OCI-LY3 (cell line): Measurements from ENCODE around the gene MYBPC2.

ENCODE experiments used
- H2AFZ ChIP-seq: fragments of 200-600, 300-600 bp; shearing (Covaris generic); 2 replicates; pipeline ENCODE4 v1.6.0; 2014; ENCODE audit warnings: antibody characterized with exemption, low read depth, low read length
- H3K27ac ChIP-seq: fragments of 200-600, 300-600 bp; sonication (generic); 2 replicates; pipeline ENCODE4 v1.5.1; 2014; ENCODE audit warnings: mild to moderate bottlenecking, low read length, moderate library complexity, mixed read lengths
- H3K27me3 ChIP-seq: fragments of 200-600, 300-600 bp; sonication (generic); 2 replicates; pipeline ENCODE4 v1.6.1; 2014; ENCODE audit warnings: low read depth, low read length, mixed read lengths
- H3K36me3 ChIP-seq: fragments of 200-600, 300-600 bp; sonication (generic); replicated peaks from 2 replicates; pipeline ENCODE3; 2014; ENCODE audit warnings: low read depth, low read length, mixed read lengths
- H3K4me1 ChIP-seq: fragments of 300-600, 200-600 bp; sonication (generic); 2 replicates; pipeline ENCODE4 v1.6.1; 2014; ENCODE audit warnings: low read length, mixed read lengths
- H3K4me2 ChIP-seq: fragments of 200-600, 300-600 bp; sonication (generic); 2 replicates; pipeline ENCODE4 v1.6.1; 2014; ENCODE audit warnings: low read length, mixed read lengths
- H3K4me3 ChIP-seq: fragments of 300-600, 200-600 bp; sonication (generic); 2 replicates; pipeline ENCODE4 v1.5.1; 2014; ENCODE audit warnings: antibody characterized with exemption, mild to moderate bottlenecking, low read length, moderate library complexity
- H3K79me2 ChIP-seq: fragments of 300-600, 200-600 bp; shearing (Covaris generic); 2 replicates; pipeline ENCODE4 v1.6.1; 2014; ENCODE audit warnings: mild to moderate bottlenecking, low read length, mixed read lengths
- H3K9ac ChIP-seq: fragments of 300-600, 200-600 bp; shearing (Covaris generic); 2 replicates; pipeline ENCODE4 v1.6.0; 2014; ENCODE audit warnings: mild to moderate bottlenecking, low read length, moderate library complexity
- H3K9me3 ChIP-seq: fragments of 200-600, 300-600 bp; shearing (Covaris generic); 2 replicates; pipeline ENCODE4 v1.6.1; 2014; ENCODE audit warnings: low read length, mixed read lengths; ENCODE audit not compliant: insufficient read depth
- H4K20me1 ChIP-seq: fragments of 200-600, 300-600 bp; sonication (generic); 2 replicates; pipeline ENCODE4 v1.6.1; 2016; ENCODE audit warnings: low read length, mixed read lengths; ENCODE audit not compliant: insufficient read depth
- EZH2phosphoT487 ChIP-seq: fragments of 200-600 bp; shearing (Covaris generic); IDR thresholded peaks from 2 replicates; pipeline ENCODE4 v1.6.1; 2018; ENCODE audit warnings: antibody characterized with exemption, mixed run types, low read depth
- TF ChIP-seq, protein P1 (sequence below): fragments of 200-600, 300-600 bp; sonication (generic); IDR thresholded peaks from 2 replicates; pipeline ENCODE4 v1.5.1; 2014; ENCODE audit warnings: antibody characterized with exemption, low read length, low read depth

MYBPC2 gene

DNA sequence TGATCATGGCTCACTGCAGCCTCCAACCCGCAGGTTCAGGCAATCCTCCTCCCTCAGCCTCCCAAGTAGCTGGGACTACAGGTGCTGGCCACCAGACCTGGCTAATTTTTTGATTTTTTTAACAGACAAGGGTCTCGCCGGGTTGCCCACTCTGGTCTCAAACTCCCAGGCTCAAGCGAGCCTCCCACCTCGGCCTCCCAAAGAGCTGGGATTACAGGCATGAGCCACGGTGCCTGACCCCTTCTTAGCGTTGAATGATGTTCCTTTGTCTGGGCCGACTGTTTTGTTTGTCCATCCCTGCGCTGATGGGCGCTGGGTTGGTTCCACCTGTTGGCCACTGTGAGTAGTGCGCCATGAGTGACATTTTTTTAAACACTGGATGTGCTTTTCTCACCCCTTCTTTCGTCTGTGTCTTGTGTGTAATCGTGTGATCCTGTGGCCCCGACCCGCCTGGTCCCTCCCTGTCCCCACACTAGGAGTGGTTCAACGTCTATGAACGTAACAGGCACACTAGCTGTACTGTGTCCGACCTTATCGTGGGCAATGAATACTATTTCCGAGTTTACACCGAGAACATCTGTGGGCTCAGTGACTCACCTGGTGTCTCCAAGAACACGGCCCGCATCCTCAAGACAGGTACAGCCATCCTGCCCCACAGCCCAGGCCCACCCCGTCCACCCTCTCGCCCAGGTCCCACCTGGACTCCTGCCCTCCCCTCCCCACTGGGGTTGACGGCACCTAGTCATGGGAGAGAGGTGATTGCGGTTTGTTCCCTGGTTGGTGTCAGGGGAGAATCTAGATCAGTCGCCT lies 28.6 kb downstream of the MYBPC2 start:
- H2AFZ ChIP-seq: peak overlapping the region; percentile 37; the same call in 1 of the 2 replicates

GRCh38 chr19:50462970-50463369 lies 30.3 kb downstream of the MYBPC2 start:
- Histone ChIP-seq H3K27ac (no peak overlapping the region), H3K36me3 (no peaks in the 10 kb centered on the region), H3K79me2 (no peaks in the 10 kb centered on the region)

More for the DNA sequence above, 28.6 kb downstream of the MYBPC2 start:
- Histone ChIP-seq H3K79me2 (no peaks in the 10 kb centered on the region), H3K27me3 (no peaks in the 10 kb centered on the region), H3K4me1 (peaks cover 25% of the 10 kb centered on the region), H4K20me1 (no peaks in the 10 kb centered on the region), H3K9me3 (no peaks in the 10 kb centered on the region), H3K4me2 (peak overlapping the region; percentile 69), H3K27ac (peak overlapping the region; percentile 88), H3K9ac (peak overlapping the region; percentile 72), H3K4me3 (peak overlapping the region; percentile 7; the same call in 1 of the 2 replicates), H3K36me3 (no peaks in the 10 kb centered on the region)
- TF ChIP-seq, protein P1, sequence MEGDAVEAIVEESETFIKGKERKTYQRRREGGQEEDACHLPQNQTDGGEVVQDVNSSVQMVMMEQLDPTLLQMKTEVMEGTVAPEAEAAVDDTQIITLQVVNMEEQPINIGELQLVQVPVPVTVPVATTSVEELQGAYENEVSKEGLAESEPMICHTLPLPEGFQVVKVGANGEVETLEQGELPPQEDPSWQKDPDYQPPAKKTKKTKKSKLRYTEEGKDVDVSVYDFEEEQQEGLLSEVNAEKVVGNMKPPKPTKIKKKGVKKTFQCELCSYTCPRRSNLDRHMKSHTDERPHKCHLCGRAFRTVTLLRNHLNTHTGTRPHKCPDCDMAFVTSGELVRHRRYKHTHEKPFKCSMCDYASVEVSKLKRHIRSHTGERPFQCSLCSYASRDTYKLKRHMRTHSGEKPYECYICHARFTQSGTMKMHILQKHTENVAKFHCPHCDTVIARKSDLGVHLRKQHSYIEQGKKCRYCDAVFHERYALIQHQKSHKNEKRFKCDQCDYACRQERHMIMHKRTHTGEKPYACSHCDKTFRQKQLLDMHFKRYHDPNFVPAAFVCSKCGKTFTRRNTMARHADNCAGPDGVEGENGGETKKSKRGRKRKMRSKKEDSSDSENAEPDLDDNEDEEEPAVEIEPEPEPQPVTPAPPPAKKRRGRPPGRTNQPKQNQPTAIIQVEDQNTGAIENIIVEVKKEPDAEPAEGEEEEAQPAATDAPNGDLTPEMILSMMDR: peak; percentile 94
- no peak for TF ChIP-seq EZH2phosphoT487

GRCh38 chr19:50464348-50464747 lies 31.7 kb downstream of the MYBPC2 start:
- Histone ChIP-seq H4K20me1 (no peaks in the 10 kb centered on the region), H3K4me2 (no peak overlapping the region), H3K4me1 (peaks cover 21% of the 10 kb centered on the region)

More at GRCh38 chr19:50462970-50463369, 30.3 kb downstream of the MYBPC2 start:
- Histone ChIP-seq H3K4me2 (no peak overlapping the region), H4K20me1 (no peaks in the 10 kb centered on the region), H3K9ac (no peak overlapping the region), H3K27me3 (no peaks in the 10 kb centered on the region), H3K4me1 (peaks cover 25% of the 10 kb centered on the region), H2AFZ (no peak overlapping the region), H3K9me3 (no peaks in the 10 kb centered on the region), H3K4me3 (no peak overlapping the region)
- TF ChIP-seq, protein P1: no peak

DNA sequence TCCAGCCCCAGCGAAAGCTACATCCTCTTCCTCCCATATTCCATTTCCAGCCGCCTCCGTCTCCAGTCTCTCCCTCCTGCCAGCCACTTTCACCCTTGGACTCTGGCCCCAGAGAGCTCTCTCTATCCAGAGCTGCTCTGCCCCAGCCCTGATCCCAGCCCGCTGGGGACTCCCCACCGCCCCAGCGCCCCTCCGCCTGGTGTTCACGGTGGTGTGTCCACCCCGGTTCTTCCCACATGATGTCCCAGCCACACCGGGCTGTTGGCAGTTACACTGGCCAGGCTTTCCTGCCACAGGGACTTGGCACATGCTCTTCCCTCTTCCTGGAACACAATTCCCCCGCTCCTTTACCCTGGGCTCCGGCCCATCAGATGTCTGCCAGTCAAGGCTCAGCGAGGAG lies 32.3 kb downstream of the MYBPC2 start:
- Histone ChIP-seq H2AFZ (no peak overlapping the region), H3K4me3 (no peak overlapping the region), H3K4me1 (peaks cover 15% of the 10 kb centered on the region), H3K4me2 (no peak overlapping the region), H3K9ac (no peak overlapping the region), H3K36me3 (no peaks in the 10 kb centered on the region), H3K27me3 (no peaks in the 10 kb centered on the region), H3K9me3 (no peaks in the 10 kb centered on the region), H3K27ac (no peak overlapping the region), H3K79me2 (no peaks in the 10 kb centered on the region), H4K20me1 (no peaks in the 10 kb centered on the region)
- TF ChIP-seq, protein P1: no peak
- no peak for TF ChIP-seq EZH2phosphoT487

More at GRCh38 chr19:50464348-50464747, 31.7 kb downstream of the MYBPC2 start:
- Histone ChIP-seq H3K27me3 (no peaks in the 10 kb centered on the region), H3K79me2 (no peaks in the 10 kb centered on the region), H3K9me3 (no peaks in the 10 kb centered on the region), H3K9ac (no peak overlapping the region), H3K36me3 (no peaks in the 10 kb centered on the region), H3K27ac (no peak overlapping the region), H3K4me3 (no peak overlapping the region), H2AFZ (no peak overlapping the region)
- TF ChIP-seq EZH2phosphoT487: no peak
- TF ChIP-seq, protein P1: no peak
